SU-DHL-6 (cell line): ENCODE data around the gene SIKE1.
A peak's percentile ranks its signal among the peaks of the same experiment; 100 is the strongest.
"Not testable (repeated sequence)": the region's sequence is repeated elsewhere in the genome, so short reads cannot be mapped to it uniquely, and the experiment has no call there.

Source experiments
- H2AFZ ChIP-seq: fragments of 200-600 bp; sonication (generic); 2 replicates; pipeline ENCODE4 v1.6.1; 2014; ENCODE audit warnings: low read depth, mild to moderate bottlenecking, moderate library complexity, mixed read lengths, antibody characterized with exemption, low read length; ENCODE audit not compliant: severe bottlenecking
- H3F3A ChIP-seq: fragments of 200-600 bp; shearing (Covaris generic); 2 replicates; pipeline ENCODE4 v1.6.0; 2016; ENCODE audit warnings: antibody characterized with exemption, mild to moderate bottlenecking; ENCODE audit not compliant: insufficient read depth
- H3K27ac ChIP-seq: fragments of 200-600 bp; sonication (generic); 2 replicates; pipeline ENCODE4 v1.5.1; 2016; ENCODE audit warnings: low read depth, mild to moderate bottlenecking, low read length, moderate library complexity, mixed read lengths
- H3K27me3 ChIP-seq: fragments of 200-600 bp; sonication (generic), shearing (Covaris generic); 2 replicates; pipeline ENCODE4 v1.6.0; 2014; ENCODE audit warnings: mild to moderate bottlenecking, low read length
- H3K36me3 ChIP-seq: fragments of 200-600 bp; sonication (generic); 2 replicates; pipeline ENCODE4 v1.6.1; 2014; ENCODE audit warnings: mild to moderate bottlenecking, low read length, mixed read lengths
- H3K4me2 ChIP-seq: fragments of 300-600, 200-600 bp; shearing (Covaris generic), sonication (generic); 2 replicates; pipeline ENCODE4 v1.6.0; 2014; ENCODE audit warnings: low read length, low read depth, mild to moderate bottlenecking; ENCODE audit not compliant: poor library complexity, severe bottlenecking
- H3K4me3 ChIP-seq: fragments of 200-600 bp; sonication (generic); 2 replicates; pipeline ENCODE4 v1.5.1; 2014; ENCODE audit warnings: antibody characterized with exemption, low read length, mild to moderate bottlenecking, mixed read lengths; ENCODE audit not compliant: insufficient read depth, poor library complexity, severe bottlenecking
- H3K79me2 ChIP-seq: fragments of 200-600 bp; sonication (generic); 2 replicates; pipeline ENCODE4 v1.6.1; 2014; ENCODE audit warnings: mild to moderate bottlenecking, low read length, moderate library complexity; ENCODE audit not compliant: insufficient read depth
- H3K9ac ChIP-seq: fragments of 200-600 bp; sonication (generic); 2 replicates; pipeline ENCODE4 v1.7.0; 2014; ENCODE audit warnings: mild to moderate bottlenecking, low read length
- H3K9me2 ChIP-seq: fragments of 200-600 bp; sonication (generic); replicated peaks from 2 replicates; pipeline ENCODE4 v1.6.1; 2014; ENCODE audit warnings: low read length; ENCODE audit not compliant: insufficient read depth
- H3K9me3 ChIP-seq: fragments of 200-600 bp; sonication (generic); 2 replicates; pipeline ENCODE4 v1.6.1; 2014; ENCODE audit warnings: low read length, mixed read lengths; ENCODE audit not compliant: insufficient read depth
- H4K20me1 ChIP-seq: fragments of 200-600 bp; sonication (generic); 2 replicates; pipeline ENCODE4 v1.6.1; 2014; ENCODE audit warnings: low read depth, mild to moderate bottlenecking, antibody characterized with exemption, low read length, moderate library complexity, mixed read lengths
- CTCF ChIP-seq: fragments of 200-600 bp; sonication (generic); IDR thresholded peaks from one replicate; pipeline ENCODE4 v1.5.1; 2017; ENCODE audit warnings: antibody characterized with exemption, mild to moderate bottlenecking, low read length, moderate library complexity; ENCODE audit not compliant: insufficient read depth, poor library complexity, severe bottlenecking
- EZH2phosphoT487 ChIP-seq: fragments of 200-600 bp; sonication (generic), shearing (Covaris generic); conservative IDR thresholded peaks from 2 replicates; pipeline ENCODE4 v1.6.1; 2018; ENCODE audit warnings: mild to moderate bottlenecking, antibody characterized with exemption, low read length, moderate library complexity, mixed read lengths

SIKE1 gene

DNA sequence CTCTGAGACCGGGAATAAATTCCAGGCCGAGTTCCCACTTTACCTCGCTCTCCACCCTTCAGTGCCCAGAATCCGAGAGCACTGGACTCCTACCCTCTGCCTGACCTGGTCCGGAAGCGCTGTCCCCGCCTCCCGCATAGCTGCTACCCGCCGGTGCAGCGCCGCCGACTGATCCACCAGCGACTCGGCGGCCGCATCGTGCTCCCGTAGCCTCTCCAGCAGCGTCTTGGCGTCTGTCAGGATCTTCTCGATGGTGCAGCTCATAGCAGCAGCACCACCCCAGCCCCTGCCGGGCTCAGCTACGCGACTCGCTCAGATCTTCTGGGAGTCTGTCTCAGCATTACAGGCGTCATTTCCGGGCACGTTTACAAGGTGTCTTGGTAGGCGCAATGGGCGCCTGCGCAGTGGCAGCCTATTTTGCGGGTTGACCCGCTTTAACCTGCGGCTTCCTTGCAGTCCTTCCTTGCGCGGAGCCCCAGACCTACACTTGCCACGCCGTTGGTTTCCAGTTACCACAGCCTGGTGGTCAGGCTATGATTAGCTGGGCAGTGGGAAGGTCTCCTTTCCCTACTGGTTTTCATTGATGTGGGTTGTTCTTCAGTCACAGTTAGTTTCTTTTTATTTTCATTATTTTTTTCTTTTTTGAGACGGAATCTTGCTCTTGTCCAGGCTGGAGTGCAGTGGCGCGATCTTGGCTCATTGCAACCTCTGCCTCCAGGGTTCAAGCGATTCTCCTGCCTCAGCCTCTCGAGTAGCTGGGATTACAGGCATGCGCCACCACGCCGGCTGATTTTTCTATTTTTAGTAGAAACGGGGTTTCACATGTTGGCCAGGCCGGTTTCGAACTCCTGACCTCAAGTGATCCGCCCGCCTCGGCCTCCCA, at the start of gene SIKE1:
Gene SIKE1 (minus strand): TSS at position 342 of the 883 bp plus-strand sequence. CDS start 78 bp downstream, at position 264.
- peak within 1 kb of the TSS; percentile 83 for H2AFZ ChIP-seq
- H3K27me3 ChIP-seq, result no peaks in the 10 kb centered on the region
- H3K4me3 ChIP-seq, result peak within 1 kb of the TSS; percentile 73
- H3K27ac ChIP-seq, result peak within 1 kb of the TSS; percentile 50
- H3K4me2 ChIP-seq, result peak within 1 kb of the TSS; percentile 95
- H3K9me2 ChIP-seq, result no peaks in the 10 kb centered on the region
- H4K20me1 ChIP-seq, result no peaks in the 10 kb centered on the region
- H3K9me3 ChIP-seq, result no peaks in the 10 kb centered on the region
- TF ChIP-seq EZH2phosphoT487 (no peak), CTCF (no peak)
- peaks cover 21% of the 10 kb centered on the region for H3K36me3 ChIP-seq
- H3K79me2 ChIP-seq, result peaks cover 26% of the 10 kb centered on the region
- peak within 1 kb of the TSS; percentile 85 for H3K9ac ChIP-seq
- no peaks in the 10 kb centered on the region for H3F3A ChIP-seq

GRCh38 chr1:114830075-114830474, 49.6 kb upstream of the SIKE1 start:
- H3K9me2 ChIP-seq, H3K27ac ChIP-seq, H3K9ac ChIP-seq, H3K4me3 ChIP-seq, H3K79me2 ChIP-seq, H4K20me1 ChIP-seq, H3F3A ChIP-seq, H3K9me3 ChIP-seq, H2AFZ ChIP-seq, H3K36me3 ChIP-seq, H3K4me2 ChIP-seq, H3K27me3 ChIP-seq: not testable (repeated sequence)

DNA sequence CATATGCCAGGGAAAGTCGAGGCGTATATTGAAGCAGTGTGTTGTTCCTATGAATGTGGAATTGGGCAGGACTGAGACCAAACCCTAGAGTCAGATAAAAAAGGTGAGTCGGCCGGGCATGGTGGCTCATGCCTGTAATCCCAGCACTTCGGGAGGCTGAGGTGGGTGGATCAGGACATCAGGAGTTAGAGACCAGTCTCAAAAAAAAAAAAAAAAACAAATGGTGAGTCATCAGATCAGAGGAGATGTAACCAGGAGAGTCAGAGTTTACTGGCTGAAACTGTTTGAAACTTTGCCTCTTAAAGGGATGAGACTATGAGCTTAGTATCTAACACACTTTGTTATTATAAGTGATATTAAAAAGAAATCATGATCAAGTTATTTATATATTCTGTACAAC, 47.8 kb upstream of the SIKE1 start:
- no peaks in the 10 kb centered on the region for H3F3A ChIP-seq
- no peak overlapping the region for H3K9ac ChIP-seq
- H3K27me3 ChIP-seq, result no peaks in the 10 kb centered on the region
- H3K4me3 ChIP-seq, result no peak overlapping the region
- H3K79me2 ChIP-seq, result no peaks in the 10 kb centered on the region
- no peaks in the 10 kb centered on the region for H3K36me3 ChIP-seq
- H2AFZ ChIP-seq, result no peak overlapping the region
- H3K9me2 ChIP-seq, result no peaks in the 10 kb centered on the region
- H4K20me1 ChIP-seq, result no peaks in the 10 kb centered on the region
- TF ChIP-seq CTCF (no peak), EZH2phosphoT487 (no peak)
- no peak overlapping the region for H3K4me2 ChIP-seq
- H3K9me3 ChIP-seq, result no peaks in the 10 kb centered on the region
- H3K27ac ChIP-seq, result no peak overlapping the region

- no peaks in the 10 kb centered on the region for H3K9me2 ChIP-seq
- H3K9ac ChIP-seq, result no peak overlapping the region
- H3K79me2 ChIP-seq, result no peaks in the 10 kb centered on the region
Observed at GRCh38 chr1:114821978-114822377, 41.5 kb upstream of the SIKE1 start.

More at GRCh38 chr1:114821978-114822377, 41.5 kb upstream of the SIKE1 start:
- H4K20me1 ChIP-seq, result no peaks in the 10 kb centered on the region
- H3K27ac ChIP-seq, result no peak overlapping the region
- H3K9me3 ChIP-seq, result no peaks in the 10 kb centered on the region
- no peaks in the 10 kb centered on the region for H3K27me3 ChIP-seq
- TF ChIP-seq EZH2phosphoT487 (no peak), CTCF (no peak)
- H3K4me3 ChIP-seq, result no peak overlapping the region
- H3K36me3 ChIP-seq, result no peaks in the 10 kb centered on the region
- no peaks in the 10 kb centered on the region for H3F3A ChIP-seq
- no peak overlapping the region for H2AFZ ChIP-seq
- H3K4me2 ChIP-seq, result no peak overlapping the region
